NCI-H1930 (cell line): ENCODE measurements around the gene PPM1M.
"Not testable (repeated sequence)": the region's sequence is repeated elsewhere in the genome, so short reads cannot be mapped to it uniquely, and the experiment has no call there.

Experiments
- DNase-seq, 2 experiments: peaks; one replicate each; lab custom pipeline; 2025; lab: John Stamatoyannopoulos, UW

Gene PPM1M

GRCh38 chr3:52247409-52248164, 2.0 kb downstream of the PPM1M start:
- no peak for DNase-seq

- DNase-seq = no peak
Measured at GRCh38 chr3:52248165-52248541, 2.6 kb downstream of the PPM1M start.

GRCh38 chr3:52248816-52249547, 3.4 kb downstream of the PPM1M start:
- no peak for DNase-seq

GRCh38 chr3:52249683-52250082, 4.1 kb downstream of the PPM1M start:
- DNase-seq = no peak

GRCh38 chr3:52250122-52250521, 4.6 kb downstream of the PPM1M start:
- no peak for DNase-seq

- no peak for DNase-seq
Measured at GRCh38 chr3:52253314-52254304, 8.1 kb downstream of the PPM1M start.

GRCh38 chr3:52254608-52255007, 9.0 kb downstream of the PPM1M start:
- no peak for DNase-seq

- DNase-seq = no peak
Measured at GRCh38 chr3:52256159-52256558, 10.6 kb downstream of the PPM1M start.

GRCh38 chr3:52256622-52257021, 11.1 kb downstream of the PPM1M start:
- no peak for DNase-seq

- DNase-seq = no peak
Measured at GRCh38 chr3:52257911-52258310, 12.4 kb downstream of the PPM1M start.

GRCh38 chr3:52259035-52259434, 13.5 kb downstream of the PPM1M start:
- DNase-seq = no peak

GRCh38 chr3:52259448-52259847, 13.9 kb downstream of the PPM1M start:
- DNase-seq = no peak

- DNase-seq = no peak
Measured at GRCh38 chr3:52262447-52262846, 16.9 kb downstream of the PPM1M start.

- no peak for DNase-seq
Measured at GRCh38 chr3:52265387-52265786, 19.8 kb downstream of the PPM1M start.

GRCh38 chr3:52268036-52268435, 22.5 kb downstream of the PPM1M start:
- DNase-seq = no peak

GRCh38 chr3:52269776-52270175, 24.2 kb downstream of the PPM1M start:
- DNase-seq = no peak

GRCh38 chr3:52270252-52270754, 24.7 kb downstream of the PPM1M start:
- DNase-seq = no peak

GRCh38 chr3:52272172-52272571, 26.6 kb downstream of the PPM1M start:
- DNase-seq = not testable (repeated sequence)

GRCh38 chr3:52272831-52273230, 27.3 kb downstream of the PPM1M start:
- DNase-seq = no peak

- not testable (repeated sequence) for DNase-seq
Measured at GRCh38 chr3:52274781-52275180, 29.2 kb downstream of the PPM1M start.

GRCh38 chr3:52277071-52277964, 31.8 kb downstream of the PPM1M start:
- DNase-seq = no peak
